Bronchial epithelial cell (primary cell): Measurements from ENCODE around the gene CHST3. TPM values are rescaled to one million over a fixed set of nuclear protein-coding genes. Genes with fewer than 3 reads are reported as not detected.
A peak's percentile ranks its signal among the peaks of the same experiment; 100 is the strongest.

ENCODE experiments used
- DNase-seq: peaks from one replicate; pipeline ENCODE4 v3.0.0-alpha.2; 2010; ENCODE audit warnings: low read depth
- FAIRE-seq: peaks from 2 replicates; lab custom pipeline; 2011; peaks lifted over from hg19 to GRCh38; lab: Jason Lieb, UNC
- H3K27me3 ChIP-seq: 2 replicates; pipeline ENCODE4 v1.5.1; 2011; ENCODE audit warnings: low read length; ENCODE audit not compliant: control insufficient read depth, insufficient read depth
- H3K36me3 ChIP-seq: 2 replicates; pipeline ENCODE4 v1.5.1; 2011; ENCODE audit warnings: low read length; ENCODE audit not compliant: control insufficient read depth, insufficient read depth
- H3K4me3 ChIP-seq: 2 replicates; pipeline ENCODE4 v1.5.1; 2011; ENCODE audit warnings: mild to moderate bottlenecking, low read depth, low read length, control low read depth
- total RNA-seq: library from RNA; depleted of rRNA; stranded (reverse); fragments of >200 nt; gene quantifications from 2 replicates; pipeline ENCODE4 v1.2.1, GENCODE V29; 2014
- TF ChIP-seq, protein P1 (sequence below): IDR thresholded peaks from 2 replicates; pipeline ENCODE4 v1.5.1; 2011; ENCODE audit warnings: mild to moderate bottlenecking, moderate library complexity, low read length, control low read depth, inconsistent platforms; ENCODE audit not compliant: insufficient read depth, severe bottlenecking

CHST3 gene
- total RNA-seq, 1 donor from 2014 or later: 16.6 TPM

DNA sequence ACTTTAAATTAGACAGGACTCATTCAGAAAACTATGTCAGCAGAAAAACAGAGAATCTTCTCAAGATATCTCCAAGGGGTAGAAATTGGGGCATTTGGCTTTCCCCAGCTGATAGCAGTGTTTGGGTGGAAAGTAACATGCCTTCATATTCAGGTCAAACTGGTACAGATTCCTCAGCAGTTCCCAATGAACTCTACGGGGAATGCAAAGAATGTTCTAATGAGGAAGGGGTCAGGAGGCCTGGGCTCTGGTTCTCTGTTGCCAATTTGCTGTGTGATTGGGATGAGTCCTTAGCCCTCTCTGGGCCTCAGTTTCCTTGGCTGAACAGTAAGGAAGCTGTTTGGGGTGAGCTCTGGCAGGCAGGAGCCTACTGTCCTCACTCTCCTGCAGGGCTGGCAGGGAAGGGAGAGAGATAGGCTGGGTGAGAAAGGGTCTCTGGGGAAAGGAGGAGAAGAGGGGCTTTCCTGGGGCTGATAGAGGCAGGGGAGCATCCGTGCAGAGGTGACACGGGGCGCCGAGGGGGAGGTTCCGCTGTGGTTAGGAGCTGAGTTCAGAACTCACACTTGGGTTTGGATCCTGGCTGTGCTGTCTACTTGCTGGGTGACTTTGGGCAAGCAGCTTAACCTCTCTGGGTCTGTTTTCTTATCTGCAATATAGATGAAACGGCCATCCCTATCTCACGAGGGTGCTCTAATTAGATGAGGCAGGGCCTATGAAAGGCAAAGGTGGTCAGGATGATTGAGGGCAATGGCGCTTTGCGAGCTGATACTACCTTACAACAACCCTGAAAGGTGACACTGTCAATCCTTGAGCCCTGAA lies 79.0 kb downstream of the CHST3 start:
- no peak for FAIRE-seq
- no peaks in the 10 kb centered on the region for H3K36me3 ChIP-seq

DNA sequence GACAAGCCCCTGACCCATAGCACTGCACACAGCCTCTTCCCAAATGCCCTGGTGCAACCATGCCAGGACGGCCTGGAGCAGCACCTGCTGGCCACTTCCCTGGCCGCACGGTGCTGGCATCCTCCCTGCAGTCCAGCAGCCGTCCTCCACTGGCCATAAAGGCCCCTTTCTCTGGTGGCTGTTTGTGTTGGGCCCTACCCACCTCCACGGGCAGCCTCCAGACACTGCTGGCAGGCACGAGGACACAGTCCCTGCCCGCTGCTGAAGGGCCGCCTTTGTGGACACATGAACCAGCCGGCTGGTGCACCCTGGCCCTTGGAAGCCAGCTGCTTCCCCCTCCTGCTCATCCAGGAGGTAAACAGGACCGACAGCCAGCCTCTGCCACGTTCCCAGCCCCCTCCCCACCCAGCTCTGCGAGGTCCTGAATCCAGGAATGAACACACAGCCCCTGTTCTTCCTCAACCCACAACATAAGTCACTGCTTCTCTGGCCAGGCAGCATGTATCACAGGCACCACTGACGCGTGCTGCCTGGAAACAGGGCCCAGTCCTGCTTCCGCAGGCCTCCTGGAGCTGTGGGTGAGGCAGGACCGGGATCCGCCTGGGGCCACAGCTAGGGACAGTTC lies 80.3 kb downstream of the CHST3 start:
- Histone ChIP-seq H3K36me3 (no peaks in the 10 kb centered on the region), H3K27me3 (no peaks in the 10 kb centered on the region), H3K4me3 (no peak overlapping the region)
- TF ChIP-seq, protein P1, sequence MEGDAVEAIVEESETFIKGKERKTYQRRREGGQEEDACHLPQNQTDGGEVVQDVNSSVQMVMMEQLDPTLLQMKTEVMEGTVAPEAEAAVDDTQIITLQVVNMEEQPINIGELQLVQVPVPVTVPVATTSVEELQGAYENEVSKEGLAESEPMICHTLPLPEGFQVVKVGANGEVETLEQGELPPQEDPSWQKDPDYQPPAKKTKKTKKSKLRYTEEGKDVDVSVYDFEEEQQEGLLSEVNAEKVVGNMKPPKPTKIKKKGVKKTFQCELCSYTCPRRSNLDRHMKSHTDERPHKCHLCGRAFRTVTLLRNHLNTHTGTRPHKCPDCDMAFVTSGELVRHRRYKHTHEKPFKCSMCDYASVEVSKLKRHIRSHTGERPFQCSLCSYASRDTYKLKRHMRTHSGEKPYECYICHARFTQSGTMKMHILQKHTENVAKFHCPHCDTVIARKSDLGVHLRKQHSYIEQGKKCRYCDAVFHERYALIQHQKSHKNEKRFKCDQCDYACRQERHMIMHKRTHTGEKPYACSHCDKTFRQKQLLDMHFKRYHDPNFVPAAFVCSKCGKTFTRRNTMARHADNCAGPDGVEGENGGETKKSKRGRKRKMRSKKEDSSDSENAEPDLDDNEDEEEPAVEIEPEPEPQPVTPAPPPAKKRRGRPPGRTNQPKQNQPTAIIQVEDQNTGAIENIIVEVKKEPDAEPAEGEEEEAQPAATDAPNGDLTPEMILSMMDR: peak; percentile 14
- FAIRE-seq: no peak
- peak; percentile 15 for DNase-seq

More for the DNA sequence above, 79.0 kb downstream of the CHST3 start:
- H3K27me3 ChIP-seq: no peaks in the 10 kb centered on the region
- TF ChIP-seq, protein P1: no peak
- H3K4me3 ChIP-seq: no peak overlapping the region
- no peak for DNase-seq

DNA sequence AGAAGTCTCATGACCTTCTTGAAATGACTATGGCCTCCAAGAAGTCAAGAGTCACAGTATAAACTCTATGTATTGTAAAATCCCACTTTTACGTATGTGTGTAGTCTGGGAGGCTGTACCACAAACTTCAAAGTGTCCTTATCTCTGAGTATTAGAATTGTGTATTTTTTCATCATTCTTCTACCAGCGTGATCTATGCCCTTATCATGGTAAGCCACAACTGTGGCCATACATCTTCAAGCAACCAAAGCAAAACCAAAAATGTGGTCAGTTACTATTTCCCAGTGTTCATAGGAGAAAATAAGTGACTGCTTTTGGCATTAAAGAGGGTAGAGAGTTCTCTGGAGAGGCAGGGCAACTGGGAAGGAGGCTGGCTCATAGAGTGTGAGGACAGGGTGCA lies 81.4 kb downstream of the CHST3 start:
- no peak for DNase-seq
- FAIRE-seq: no peak
- Histone ChIP-seq H3K4me3 (no peak overlapping the region), H3K36me3 (no peaks in the 10 kb centered on the region), H3K27me3 (no peaks in the 10 kb centered on the region)
- TF ChIP-seq, protein P1: no peak

DNA sequence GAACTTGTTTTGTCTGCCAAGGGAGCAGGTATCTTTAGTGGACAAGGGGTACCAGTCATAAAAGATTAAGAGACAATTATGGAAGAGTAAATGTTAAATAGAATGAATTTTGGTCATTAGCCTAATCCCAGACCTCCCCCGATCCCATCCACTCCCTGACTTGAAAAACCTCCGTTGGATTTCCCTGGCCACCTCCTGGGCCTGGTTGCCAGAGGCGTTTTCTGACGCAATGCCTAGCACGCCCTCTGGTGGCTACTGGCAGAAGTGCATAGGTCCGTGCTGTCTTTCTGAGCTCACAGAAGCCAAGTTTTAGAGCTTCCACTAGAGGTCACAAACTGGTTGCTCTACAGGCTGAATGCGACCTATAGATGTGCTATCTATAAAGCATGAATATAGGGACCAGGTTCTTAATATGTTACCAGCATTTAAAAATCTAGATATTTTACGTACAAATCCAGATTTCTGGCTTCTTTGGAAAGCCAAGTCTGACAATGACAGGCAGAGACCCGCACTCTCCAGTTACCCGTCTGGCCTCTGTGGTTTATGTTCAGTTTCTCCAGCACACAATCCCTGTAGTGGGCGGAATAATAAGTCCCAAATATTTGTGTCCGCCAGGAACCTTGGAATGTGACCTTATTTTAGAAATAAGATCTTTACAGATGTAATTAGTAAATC lies 84.4 kb downstream of the CHST3 start:
- Histone ChIP-seq H3K36me3 (no peaks in the 10 kb centered on the region), H3K4me3 (no peak overlapping the region), H3K27me3 (no peaks in the 10 kb centered on the region)
- TF ChIP-seq, protein P1: peak; percentile 98
- DNase-seq (peak; percentile 86), FAIRE-seq (no peak)

DNA sequence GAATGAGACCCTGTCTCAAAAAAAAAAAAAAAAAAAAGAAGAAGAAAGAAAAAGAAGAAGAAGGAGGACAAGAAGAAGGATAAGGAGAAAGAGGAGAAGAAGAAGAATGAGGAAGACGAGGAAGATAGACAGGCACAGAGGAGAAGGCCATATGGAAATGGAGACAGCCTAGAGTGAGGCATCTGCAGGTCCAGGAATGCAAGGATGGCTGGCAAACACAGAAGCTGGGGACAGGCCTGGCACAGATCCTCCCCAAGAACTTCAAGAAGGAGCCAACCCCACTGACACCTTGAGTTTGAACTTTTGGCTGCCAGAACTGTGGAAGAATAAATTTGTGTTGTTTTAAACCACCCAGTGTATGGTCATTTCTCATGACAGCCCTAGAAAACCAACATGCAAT lies 85.3 kb downstream of the CHST3 start:
- no peak overlapping the region for H3K4me3 ChIP-seq

More for the DNA sequence above, 85.3 kb downstream of the CHST3 start:
- TF ChIP-seq, protein P1: no peak
- Histone ChIP-seq H3K36me3 (no peaks in the 10 kb centered on the region), H3K27me3 (no peaks in the 10 kb centered on the region)
- DNase-seq (no peak), FAIRE-seq (no peak)
